ENCODE results near the gene RSU1.

The RSU1 gene

DNA sequence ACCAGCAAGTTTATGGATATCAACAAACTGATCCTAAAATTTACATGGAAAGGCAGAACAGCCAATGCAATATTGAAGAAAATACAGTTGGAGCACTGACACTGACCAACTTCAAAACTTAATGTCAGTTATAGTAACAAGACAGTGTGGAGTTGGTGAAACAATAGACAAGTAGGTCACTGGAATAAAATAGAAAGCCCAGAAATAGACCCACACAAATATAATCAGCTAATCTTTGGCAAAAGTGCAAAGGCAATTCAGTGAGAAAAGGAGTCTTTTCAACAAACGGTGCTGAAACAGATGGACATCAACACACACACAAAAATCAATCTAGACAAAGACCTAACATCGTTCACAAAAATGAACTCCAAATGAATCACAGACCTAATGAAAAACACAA, 13.8 kb downstream of the RSU1 start:
- DNase-seq (ENCODE audit: low spot score): no peak
- no peak overlapping the region for H3K4me3 ChIP-seq
- TF ChIP-seq, protein P1, sequence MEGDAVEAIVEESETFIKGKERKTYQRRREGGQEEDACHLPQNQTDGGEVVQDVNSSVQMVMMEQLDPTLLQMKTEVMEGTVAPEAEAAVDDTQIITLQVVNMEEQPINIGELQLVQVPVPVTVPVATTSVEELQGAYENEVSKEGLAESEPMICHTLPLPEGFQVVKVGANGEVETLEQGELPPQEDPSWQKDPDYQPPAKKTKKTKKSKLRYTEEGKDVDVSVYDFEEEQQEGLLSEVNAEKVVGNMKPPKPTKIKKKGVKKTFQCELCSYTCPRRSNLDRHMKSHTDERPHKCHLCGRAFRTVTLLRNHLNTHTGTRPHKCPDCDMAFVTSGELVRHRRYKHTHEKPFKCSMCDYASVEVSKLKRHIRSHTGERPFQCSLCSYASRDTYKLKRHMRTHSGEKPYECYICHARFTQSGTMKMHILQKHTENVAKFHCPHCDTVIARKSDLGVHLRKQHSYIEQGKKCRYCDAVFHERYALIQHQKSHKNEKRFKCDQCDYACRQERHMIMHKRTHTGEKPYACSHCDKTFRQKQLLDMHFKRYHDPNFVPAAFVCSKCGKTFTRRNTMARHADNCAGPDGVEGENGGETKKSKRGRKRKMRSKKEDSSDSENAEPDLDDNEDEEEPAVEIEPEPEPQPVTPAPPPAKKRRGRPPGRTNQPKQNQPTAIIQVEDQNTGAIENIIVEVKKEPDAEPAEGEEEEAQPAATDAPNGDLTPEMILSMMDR (IDR thresholded peaks at IDR 0.05): no peak

DNA sequence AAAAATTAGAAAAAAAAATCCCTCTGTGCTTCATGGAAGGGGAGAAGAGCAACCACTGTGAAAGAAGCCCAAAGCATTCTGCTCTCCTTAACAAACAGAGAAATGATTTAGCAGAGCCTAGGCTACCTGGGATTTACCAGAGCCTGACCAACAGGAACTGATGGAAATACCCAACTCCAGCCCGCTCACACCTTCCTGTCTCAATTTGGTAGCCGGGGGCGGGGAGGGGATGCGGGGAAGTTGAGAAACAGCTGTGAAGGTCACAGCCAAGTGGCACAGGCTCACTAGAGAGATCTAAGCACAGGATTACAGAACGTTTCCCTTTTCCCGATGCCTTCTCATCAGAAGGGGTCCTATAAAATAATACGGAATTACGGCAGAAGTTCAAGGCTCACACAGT, 17.6 kb downstream of the RSU1 start:
- H3K27ac ChIP-seq: no peak overlapping the region
- TF ChIP-seq, protein P1 (IDR thresholded peaks at IDR 0.05): no peak
- DNase-seq (ENCODE audit: low spot score): no peak
- no peak overlapping the region for H3K4me3 ChIP-seq

More for the DNA sequence above, 13.8 kb downstream of the RSU1 start:
- H3K27ac ChIP-seq: no peak overlapping the region

DNA sequence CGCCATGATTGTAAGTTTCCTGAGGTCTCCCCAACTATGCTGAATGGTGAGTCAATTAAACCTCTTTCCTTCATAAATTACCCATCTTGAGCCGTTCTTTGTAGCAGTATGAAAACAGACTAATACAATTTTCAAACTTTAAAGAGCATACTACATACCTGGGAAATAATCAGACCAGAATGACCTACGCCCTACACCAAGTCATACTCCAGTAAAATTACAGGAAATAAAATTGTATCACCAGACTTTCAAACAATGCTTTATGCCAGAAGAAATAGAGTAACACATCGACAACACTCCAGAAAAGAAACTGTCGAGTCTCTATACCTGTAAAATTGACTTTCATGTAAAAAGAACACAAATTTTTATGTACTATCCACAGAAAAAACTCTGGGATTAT, 18.7 kb downstream of the RSU1 start:
- H3K4me3 ChIP-seq: no peak overlapping the region
- no peak for DNase-seq (ENCODE audit: low spot score)
- TF ChIP-seq, protein P1 (IDR thresholded peaks at IDR 0.05): no peak
- no peak overlapping the region for H3K27ac ChIP-seq

DNA sequence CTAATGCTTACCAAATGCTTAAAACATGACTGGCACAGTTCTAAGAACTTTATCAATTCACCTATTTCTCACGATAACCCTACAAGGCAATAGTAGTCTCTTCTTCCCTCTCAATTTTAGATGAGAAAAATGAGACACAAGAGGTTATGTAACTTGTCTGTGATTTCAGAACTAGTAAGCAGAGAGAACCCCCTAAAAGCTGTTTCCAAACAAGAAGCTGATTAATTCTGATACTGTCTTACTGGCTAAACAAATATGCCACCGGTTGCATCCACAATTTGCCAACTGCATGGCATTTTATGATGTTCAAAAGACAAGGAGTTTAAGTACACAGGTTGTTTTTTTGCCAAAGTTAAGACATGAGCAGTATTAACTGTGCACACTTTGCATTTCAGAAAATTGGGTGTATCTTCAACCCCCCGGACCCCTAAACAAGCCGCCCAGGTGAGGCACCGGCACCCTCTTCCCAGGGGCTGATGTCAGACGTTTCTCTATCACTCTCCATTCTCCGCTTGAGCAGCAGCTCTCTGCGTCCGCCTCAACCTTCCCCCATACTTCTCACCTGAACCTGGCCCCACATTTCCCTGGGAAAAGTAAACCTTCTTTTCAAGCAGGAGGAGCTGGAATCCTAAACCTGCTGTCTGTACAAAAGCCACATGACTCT, 21.7 kb downstream of the RSU1 start:
- TF ChIP-seq, protein P1 (IDR thresholded peaks at IDR 0.05): no peak
- Histone ChIP-seq H3K27ac (no peak overlapping the region), H3K4me3 (no peak overlapping the region)
- DNase-seq (ENCODE audit: low spot score): no peak

DNA sequence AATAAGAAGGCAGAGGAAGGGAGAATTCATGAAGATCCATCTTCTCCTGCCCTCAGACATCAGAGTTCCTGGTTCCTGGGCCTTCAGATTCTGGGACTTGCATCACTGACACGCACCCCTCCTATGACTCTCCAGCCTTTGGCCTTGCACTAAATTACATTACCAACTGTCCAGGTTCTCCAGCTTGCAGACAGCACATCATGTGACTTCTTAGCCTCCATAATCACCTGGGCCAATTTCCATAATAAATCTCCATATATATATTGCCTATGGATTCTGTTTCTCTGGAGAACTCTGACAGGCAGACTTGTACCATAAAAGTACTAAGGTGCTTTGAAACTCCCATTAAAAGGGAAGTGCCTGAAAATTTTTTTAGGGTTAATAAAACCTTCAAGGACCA, 23.2 kb downstream of the RSU1 start:
- no peak overlapping the region for H3K4me3 ChIP-seq
- H3K27ac ChIP-seq: no peak overlapping the region
- DNase-seq (ENCODE audit: low spot score): no peak
- TF ChIP-seq, protein P1 (IDR thresholded peaks at IDR 0.05): no peak

DNA sequence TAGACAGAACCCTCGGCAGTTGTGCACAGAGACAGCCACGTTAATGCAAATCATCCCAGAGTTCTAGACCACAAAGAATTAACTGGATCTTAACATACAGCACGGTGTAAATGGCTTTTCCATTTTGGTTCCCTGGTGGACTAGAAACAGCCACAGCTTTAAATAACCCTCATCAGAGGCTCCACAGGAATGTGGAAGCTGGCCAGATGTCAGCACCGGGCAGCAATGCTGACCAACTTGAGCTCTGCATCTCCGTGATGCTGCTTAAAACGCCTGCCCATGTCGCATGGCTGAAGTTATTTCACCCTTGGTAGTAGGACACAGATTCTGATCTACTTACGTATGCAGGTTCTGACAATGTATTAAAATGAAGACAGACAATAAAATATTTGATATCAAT, 24.5 kb downstream of the RSU1 start:
- Histone ChIP-seq H3K4me3 (no peak overlapping the region), H3K27ac (peak overlapping the region in 1 of 2 donors; percentile 56)
- TF ChIP-seq, protein P1 (IDR thresholded peaks at IDR 0.05): no peak
- DNase-seq (ENCODE audit: low spot score): no peak

DNA sequence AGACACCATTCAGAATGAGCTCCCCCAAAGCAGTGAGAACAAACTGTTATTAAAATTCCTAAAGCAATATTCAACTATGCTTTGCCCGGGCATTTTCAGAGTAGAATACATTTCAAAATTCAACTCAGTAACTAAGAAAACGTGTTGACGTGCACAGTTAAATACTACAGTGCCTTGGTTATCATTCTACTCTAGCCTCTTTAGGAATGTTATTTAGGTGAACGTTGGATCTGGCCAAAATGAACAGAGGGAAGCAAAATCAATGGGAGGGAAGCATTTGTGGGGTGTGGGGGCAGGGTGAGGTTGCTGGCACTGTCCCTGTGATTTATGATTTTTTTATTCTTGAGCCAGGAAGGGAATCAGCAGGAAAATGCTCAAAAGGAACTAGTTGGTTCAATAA, 27.5 kb downstream of the RSU1 start:
- TF ChIP-seq, protein P1 (IDR thresholded peaks at IDR 0.05): no peak
- Histone ChIP-seq H3K4me3 (no peak overlapping the region), H3K27ac (no peak overlapping the region)
- DNase-seq (ENCODE audit: low spot score): no peak
